CD4-positive, CD25-positive, alpha-beta regulatory T cell (primary cell): ENCODE data around the gene DTWD2. TPM values are rescaled to one million over a fixed set of nuclear protein-coding genes. Genes with fewer than 3 reads are reported as not detected.

Experiments
- ATAC-seq, 2 donors: fragments of 150-1000 bp; cut with Tn5 transposase; one replicate each; pipeline ENCODE4 v1.10.0; 2021; ENCODE audit warnings: low read depth in 2 of 2, moderate number of reproducible peaks in 2 of 2, moderate library complexity in 1 of 2
- DNase-seq, 3 donors: peaks; one replicate each; pipeline versions ENCODE4 v3.0.0 to v3.0.0-alpha.2; 2012 to 2022; ENCODE audit warnings: mixed read lengths in 1 of 3
- H3K27ac ChIP-seq: one replicate; pipeline ENCODE4 v1.7.0; 2013; ENCODE audit warnings: mild to moderate bottlenecking, low read length; ENCODE audit not compliant: insufficient read depth, poor library complexity, severe bottlenecking
- H3K27me3 ChIP-seq: one replicate; pipeline ENCODE4 v1.7.0; 2013; ENCODE audit warnings: low read length; ENCODE audit not compliant: control insufficient read depth, insufficient read depth
- H3K36me3 ChIP-seq: one replicate; pipeline ENCODE4 v1.7.0; 2013; ENCODE audit warnings: mild to moderate bottlenecking, low read length, moderate library complexity; ENCODE audit not compliant: control insufficient read depth, insufficient read depth
- H3K4me1 ChIP-seq: 2 replicates; pipeline ENCODE4 v1.7.0; 2013; ENCODE audit warnings: mild to moderate bottlenecking, low read length; ENCODE audit not compliant: insufficient read depth, control insufficient read depth, poor library complexity, severe bottlenecking
- H3K4me3 ChIP-seq: one replicate; pipeline ENCODE4 v1.7.0; 2013; ENCODE audit warnings: low read depth, mild to moderate bottlenecking, low read length, moderate library complexity
- H3K9me3 ChIP-seq, 2 experiments: 1 replicate in 1 of 2; 2 replicates in 1 of 2; pipeline ENCODE4 v1.7.0; 2013; ENCODE audit warnings: low read length in 2 of 2, mild to moderate bottlenecking in 1 of 2, moderate library complexity in 1 of 2; ENCODE audit not compliant: control insufficient read depth in 2 of 2
- H3K27ac Mint-ChIP-seq, 3 donors: one replicate each; pipeline ENCODE4 v1.8.0; 2020 to 2022; ENCODE audit warnings: mild to moderate bottlenecking in 3 of 3, mixed read lengths in 3 of 3, moderate library complexity in 2 of 3
- H3K27me3 Mint-ChIP-seq: one replicate; pipeline ENCODE4 v1.8.0; 2022; ENCODE audit warnings: mild to moderate bottlenecking, mixed read lengths
- H3K36me3 Mint-ChIP-seq: one replicate; pipeline ENCODE4 v1.8.0; 2020; ENCODE audit warnings: mixed read lengths
- H3K4me1 Mint-ChIP-seq, 4 donors: one replicate each; pipeline ENCODE4 v1.8.0; 2020 to 2022; ENCODE audit warnings: mixed read lengths in 4 of 4, mild to moderate bottlenecking in 1 of 4
- H3K4me3 Mint-ChIP-seq, 4 donors: one replicate each; pipeline ENCODE4 v1.8.0; 2020 to 2022; ENCODE audit warnings: mild to moderate bottlenecking in 4 of 4, mixed read lengths in 4 of 4, moderate library complexity in 3 of 4
- H3K9me3 Mint-ChIP-seq, 7 donors: one replicate each; pipeline ENCODE4 v1.8.0; 2020 to 2022; ENCODE audit warnings: mixed read lengths in 7 of 7, mild to moderate bottlenecking in 3 of 7, moderate library complexity in 2 of 7
- polyA plus RNA-seq, 4 donors: library from polyadenylated mRNA; unstranded; fragments of 300-500 nt; fragmentation: Illumina TruSeq; gene quantifications; one replicate each; pipeline ENCODE4 v1.2.3, GENCODE V29; 2021
- total RNA-seq: library from RNA; stranded (reverse); gene quantifications from one replicate; pipeline ENCODE4 v1.2.3, GENCODE V29; 2022

Gene DTWD2
- total and polyA plus RNA-seq, 5 donors from 2014 or later = 0.88 to 1.7 (median 1.6) TPM

GRCh38 chr5:118832974-118833373 lies 155.4 kb downstream of the DTWD2 start:
- Histone ChIP-seq H3K27ac (no peak overlapping the region), H3K27me3 (no peaks in the 10 kb centered on the region), H3K36me3 (no peaks in the 10 kb centered on the region), H3K4me1 (no peaks in the 10 kb centered on the region), H3K9me3 (no peaks in the 10 kb centered on the region), H3K4me3 (no peak overlapping the region)
- Mint-ChIP-seq H3K9me3 (peaks cover 0 to 3% (median 0%) of the 10 kb centered on the region in 7 donors), H3K4me3 (no peak overlapping the region), H3K27ac (no peak overlapping the region), H3K4me1 (no peaks in the 10 kb centered on the region), H3K27me3 (no peaks in the 10 kb centered on the region), H3K36me3 (peaks cover 6% of the 10 kb centered on the region)
- ATAC-seq = no peak
- DNase-seq = no peak

- H3K9me3 Mint-ChIP-seq = peaks cover 0 to 2% (median 0%) of the 10 kb centered on the region in 7 donors
- H3K4me1 Mint-ChIP-seq = no peaks in the 10 kb centered on the region
Observed at GRCh38 chr5:118825226-118825625, 163.1 kb downstream of the DTWD2 start.

GRCh38 chr5:118818604-118819003 lies 169.7 kb downstream of the DTWD2 start:
- peaks cover 0 to 4% (median 0%) of the 10 kb centered on the region in 7 donors for H3K9me3 Mint-ChIP-seq
- no peaks in the 10 kb centered on the region for H3K36me3 Mint-ChIP-seq
- H3K27ac Mint-ChIP-seq = no peak overlapping the region
- H3K27ac ChIP-seq = no peak overlapping the region
- no peak overlapping the region for H3K4me3 ChIP-seq
- no peaks in the 10 kb centered on the region for H3K9me3 ChIP-seq
- no peaks in the 10 kb centered on the region for H3K4me1 Mint-ChIP-seq
- no peaks in the 10 kb centered on the region for H3K27me3 ChIP-seq
- no peak overlapping the region for H3K4me3 Mint-ChIP-seq
- DNase-seq = no peak
- H3K27me3 Mint-ChIP-seq = peaks cover 8% of the 10 kb centered on the region
- H3K4me1 ChIP-seq = no peaks in the 10 kb centered on the region
- H3K36me3 ChIP-seq = no peaks in the 10 kb centered on the region
- ATAC-seq = no peak

More at GRCh38 chr5:118825226-118825625, 163.1 kb downstream of the DTWD2 start:
- no peak overlapping the region for H3K4me3 Mint-ChIP-seq
- H3K27me3 Mint-ChIP-seq = no peaks in the 10 kb centered on the region
- Histone ChIP-seq H3K36me3 (no peaks in the 10 kb centered on the region), H3K27ac (no peak overlapping the region), H3K4me3 (no peak overlapping the region), H3K9me3 (no peaks in the 10 kb centered on the region), H3K4me1 (no peaks in the 10 kb centered on the region), H3K27me3 (no peaks in the 10 kb centered on the region)
- H3K36me3 Mint-ChIP-seq = no peaks in the 10 kb centered on the region
- DNase-seq (no peak), ATAC-seq (no peak)
- no peak overlapping the region for H3K27ac Mint-ChIP-seq

DNA sequence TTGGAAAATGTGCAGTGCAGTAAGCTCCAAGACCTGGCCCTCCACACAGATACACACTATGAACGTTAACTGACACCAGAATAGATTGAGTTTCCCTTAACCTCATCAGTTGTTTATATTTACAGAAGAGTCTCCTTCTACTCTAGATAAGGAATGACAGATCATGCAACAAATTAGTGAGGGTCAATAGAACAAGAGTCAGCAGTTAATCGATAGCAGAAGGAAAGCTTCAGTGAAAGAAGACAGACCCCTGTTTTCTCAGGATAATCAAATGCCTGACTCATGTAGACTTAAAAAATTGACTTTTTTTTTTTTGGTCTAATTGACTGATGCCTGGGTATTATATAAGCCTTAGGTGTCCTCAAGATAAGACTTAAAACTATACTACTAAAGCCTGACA lies 179.9 kb downstream of the DTWD2 start:
- Mint-ChIP-seq H3K4me1 (no peaks in the 10 kb centered on the region), H3K4me3 (no peak overlapping the region), H3K36me3 (peaks cover 4% of the 10 kb centered on the region), H3K27me3 (no peaks in the 10 kb centered on the region), H3K27ac (no peak overlapping the region), H3K9me3 (peaks cover 0 to 15% (median 1%) of the 10 kb centered on the region in 7 donors)
- DNase-seq = no peak
- H3K36me3 ChIP-seq = no peaks in the 10 kb centered on the region
- no peaks in the 10 kb centered on the region for H3K4me1 ChIP-seq
- no peak overlapping the region for H3K27ac ChIP-seq
- no peaks in the 10 kb centered on the region for H3K27me3 ChIP-seq
- H3K9me3 ChIP-seq = no peaks in the 10 kb centered on the region
- ATAC-seq = no peak
- no peak overlapping the region for H3K4me3 ChIP-seq

DNA sequence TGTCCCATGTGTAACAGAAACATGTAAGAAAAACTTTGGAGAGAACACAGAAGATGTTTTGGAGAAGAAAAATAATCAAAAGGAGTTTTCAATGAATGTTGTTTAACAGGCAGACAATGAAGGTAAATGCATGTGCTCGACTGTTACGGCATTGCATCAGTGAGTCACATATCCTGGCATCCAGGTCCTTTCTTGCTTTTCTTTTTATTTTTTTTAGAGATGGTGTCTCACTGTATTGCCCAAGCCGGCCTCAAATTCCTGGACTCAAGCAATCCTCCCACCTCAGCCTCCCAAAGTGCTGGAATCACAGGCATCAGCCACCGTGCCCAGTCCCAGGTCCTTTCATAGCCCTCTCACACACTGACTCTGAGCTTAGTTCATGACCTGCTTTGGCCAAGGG lies 181.8 kb downstream of the DTWD2 start:
- no peak overlapping the region for H3K27ac Mint-ChIP-seq
- no peaks in the 10 kb centered on the region for H3K27me3 Mint-ChIP-seq
- H3K4me3 Mint-ChIP-seq = no peak overlapping the region
- Histone ChIP-seq H3K9me3 (no peaks in the 10 kb centered on the region), H3K36me3 (no peaks in the 10 kb centered on the region), H3K4me1 (no peaks in the 10 kb centered on the region), H3K27ac (no peak overlapping the region), H3K4me3 (no peak overlapping the region), H3K27me3 (no peaks in the 10 kb centered on the region)
- ATAC-seq (no peak), DNase-seq (no peak)
- H3K9me3 Mint-ChIP-seq = peaks cover 0 to 15% (median 0%) of the 10 kb centered on the region in 7 donors
- no peaks in the 10 kb centered on the region for H3K4me1 Mint-ChIP-seq
- H3K36me3 Mint-ChIP-seq = peaks cover 4% of the 10 kb centered on the region

GRCh38 chr5:118802335-118802734 lies 186.0 kb downstream of the DTWD2 start:
- no peak for DNase-seq
- ATAC-seq = no peak
- Histone ChIP-seq H3K4me3 (no peak overlapping the region), H3K36me3 (no peaks in the 10 kb centered on the region), H3K9me3 (no peaks in the 10 kb centered on the region), H3K27me3 (no peaks in the 10 kb centered on the region), H3K27ac (no peak overlapping the region), H3K4me1 (no peaks in the 10 kb centered on the region)
- no peak overlapping the region for H3K4me3 Mint-ChIP-seq
- no peaks in the 10 kb centered on the region for H3K4me1 Mint-ChIP-seq
- peaks cover 0 to 4% (median 0%) of the 10 kb centered on the region in 7 donors for H3K9me3 Mint-ChIP-seq
- no peak overlapping the region for H3K27ac Mint-ChIP-seq
- H3K27me3 Mint-ChIP-seq = no peaks in the 10 kb centered on the region
- H3K36me3 Mint-ChIP-seq = peaks cover 4% of the 10 kb centered on the region

GRCh38 chr5:118796081-118796480 lies 192.3 kb downstream of the DTWD2 start:
- no peaks in the 10 kb centered on the region for H3K36me3 Mint-ChIP-seq
- H3K4me3 Mint-ChIP-seq = no peak overlapping the region
- Histone ChIP-seq H3K4me3 (no peak overlapping the region), H3K36me3 (no peaks in the 10 kb centered on the region), H3K27me3 (no peaks in the 10 kb centered on the region), H3K4me1 (no peaks in the 10 kb centered on the region), H3K27ac (no peak overlapping the region), H3K9me3 (no peaks in the 10 kb centered on the region)
- DNase-seq (no peak), ATAC-seq (no peak)
- H3K27ac Mint-ChIP-seq = no peak overlapping the region
- H3K27me3 Mint-ChIP-seq = no peaks in the 10 kb centered on the region
- peaks cover 0 to 2% (median 0%) of the 10 kb centered on the region in 7 donors for H3K9me3 Mint-ChIP-seq
- no peaks in the 10 kb centered on the region for H3K4me1 Mint-ChIP-seq

GRCh38 chr5:118794281-118794680 lies 194.1 kb downstream of the DTWD2 start:
- H3K9me3 ChIP-seq = no peaks in the 10 kb centered on the region
- ATAC-seq = no peak

More at GRCh38 chr5:118794281-118794680, 194.1 kb downstream of the DTWD2 start:
- Histone ChIP-seq H3K36me3 (no peaks in the 10 kb centered on the region), H3K27me3 (no peaks in the 10 kb centered on the region), H3K4me1 (no peaks in the 10 kb centered on the region), H3K4me3 (no peak overlapping the region), H3K27ac (no peak overlapping the region)
- Mint-ChIP-seq H3K9me3 (peaks cover 0 to 2% (median 0%) of the 10 kb centered on the region in 7 donors), H3K27me3 (no peaks in the 10 kb centered on the region), H3K4me3 (no peak overlapping the region), H3K27ac (no peak overlapping the region), H3K4me1 (no peaks in the 10 kb centered on the region), H3K36me3 (no peaks in the 10 kb centered on the region)
- no peak for DNase-seq
